Measurements from ENCODE around the gene UBAC2. TPM values are rescaled to one million over a fixed set of nuclear protein-coding genes. Genes with fewer than 3 reads are reported as not detected.

UBAC2 gene
- total and polyA plus RNA-seq, 10 donors, result 49.3 to 82.1 (median 66.2) TPM

DNA sequence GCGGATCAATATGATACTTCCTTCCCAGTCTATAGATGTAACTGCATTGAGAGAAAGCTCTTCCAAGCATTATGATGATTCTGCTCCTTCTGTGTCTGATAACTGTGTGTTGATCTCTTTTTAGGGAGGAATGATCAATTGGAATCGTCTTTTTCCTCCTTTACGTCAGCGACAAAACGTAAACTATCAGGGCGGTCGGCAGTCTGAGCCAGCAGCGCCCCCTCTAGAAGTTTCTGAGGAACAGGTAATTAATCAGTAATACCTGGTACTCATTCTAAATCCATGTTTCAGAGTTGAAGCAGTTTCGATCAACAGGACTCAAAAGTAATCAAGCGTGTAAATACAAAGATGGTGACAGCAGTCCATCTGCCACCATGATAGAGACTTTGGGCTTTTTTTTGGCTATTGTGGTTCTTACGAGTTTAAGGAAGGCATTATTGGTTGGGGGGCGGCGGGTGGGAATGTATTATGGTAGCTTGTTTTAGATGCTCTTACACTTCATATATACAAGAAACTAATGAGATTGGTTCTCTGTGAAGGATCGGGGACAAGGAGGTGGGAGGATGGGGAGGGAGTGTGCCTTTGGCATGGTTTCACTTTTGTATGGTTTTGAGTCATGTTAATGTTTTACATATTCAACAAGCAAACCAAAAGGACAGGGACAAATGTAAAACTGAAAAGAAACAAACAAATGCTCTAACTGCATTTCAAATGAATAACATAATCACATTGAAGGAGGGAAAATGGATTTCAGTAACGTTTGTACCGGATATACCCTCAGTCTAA lies 167.2 kb downstream of the UBAC2 start:
- WGBS, 5 donors, result 89 to 92% (median 91%) methylated on average over 16 of the region's 16 CpGs
- TF ChIP-seq, protein P1, sequence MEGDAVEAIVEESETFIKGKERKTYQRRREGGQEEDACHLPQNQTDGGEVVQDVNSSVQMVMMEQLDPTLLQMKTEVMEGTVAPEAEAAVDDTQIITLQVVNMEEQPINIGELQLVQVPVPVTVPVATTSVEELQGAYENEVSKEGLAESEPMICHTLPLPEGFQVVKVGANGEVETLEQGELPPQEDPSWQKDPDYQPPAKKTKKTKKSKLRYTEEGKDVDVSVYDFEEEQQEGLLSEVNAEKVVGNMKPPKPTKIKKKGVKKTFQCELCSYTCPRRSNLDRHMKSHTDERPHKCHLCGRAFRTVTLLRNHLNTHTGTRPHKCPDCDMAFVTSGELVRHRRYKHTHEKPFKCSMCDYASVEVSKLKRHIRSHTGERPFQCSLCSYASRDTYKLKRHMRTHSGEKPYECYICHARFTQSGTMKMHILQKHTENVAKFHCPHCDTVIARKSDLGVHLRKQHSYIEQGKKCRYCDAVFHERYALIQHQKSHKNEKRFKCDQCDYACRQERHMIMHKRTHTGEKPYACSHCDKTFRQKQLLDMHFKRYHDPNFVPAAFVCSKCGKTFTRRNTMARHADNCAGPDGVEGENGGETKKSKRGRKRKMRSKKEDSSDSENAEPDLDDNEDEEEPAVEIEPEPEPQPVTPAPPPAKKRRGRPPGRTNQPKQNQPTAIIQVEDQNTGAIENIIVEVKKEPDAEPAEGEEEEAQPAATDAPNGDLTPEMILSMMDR (IDR thresholded peaks at IDR 0.05 in 8 of 11, conservative IDR thresholded peaks at IDR 0.05 in 3 of 11), result no peak
- TF ChIP-seq POLR2A (IDR thresholded peaks at IDR 0.05), result no peak
- no peak for TF ChIP-seq POLR2AphosphoS5 (IDR thresholded peaks at IDR 0.05)
- H3K27ac ChIP-seq, result peak overlapping the region; percentile 22 to 66 (median 54)

DNA sequence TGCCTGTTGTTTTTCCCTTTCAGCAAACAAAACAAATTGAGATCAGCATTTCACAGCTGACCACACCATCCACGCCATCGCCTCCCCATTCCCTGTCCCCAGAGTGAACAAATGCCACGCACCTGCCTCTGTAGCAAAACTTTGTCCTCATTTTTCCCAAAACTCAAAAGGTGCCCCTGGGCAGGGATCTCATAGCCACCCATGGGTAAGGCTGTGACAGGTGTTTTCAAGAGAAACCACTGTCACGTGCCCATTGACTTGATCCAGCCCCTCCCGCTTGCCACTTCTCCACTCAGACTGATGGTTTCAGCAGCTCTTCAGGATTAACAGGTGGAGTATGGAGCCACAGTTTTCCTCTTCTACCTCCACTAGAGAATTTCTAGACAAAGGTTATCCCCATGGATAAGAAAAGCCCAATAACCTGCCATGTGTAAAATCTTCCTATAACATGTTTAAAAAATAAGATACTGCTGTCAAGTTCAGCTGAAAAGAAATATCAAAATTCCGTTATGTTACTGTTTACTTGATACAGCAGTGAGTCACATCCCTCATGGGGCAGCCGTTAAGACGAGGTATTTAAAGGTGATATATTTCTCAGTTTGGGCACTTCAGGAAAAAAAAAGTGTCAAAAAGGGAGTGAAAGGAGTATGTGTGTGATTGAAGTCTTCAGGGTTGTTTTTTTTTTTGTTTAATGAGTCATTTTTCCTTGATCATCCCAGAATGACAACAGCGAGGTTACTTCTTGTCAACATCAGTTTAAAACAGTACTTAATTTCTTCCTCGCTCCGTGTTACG lies 170.0 kb downstream of the UBAC2 start:
- Histone ChIP-seq H3K9me3 (no peaks in the 10 kb centered on the region), H3K4me1 (peaks cover 15 to 95% (median 64%) of the 10 kb centered on the region in 6 donors), H3K4me3 (no peak overlapping the region), H3K27ac (peak overlapping the region in 3 of 8 donors; percentile 19 to 31 (median 26)), H3K36me3 (peaks cover 0 to 58% (median 9%) of the 10 kb centered on the region in 6 donors), H3K27me3 (replicated peaks in 1 of 7) (no peaks in the 10 kb centered on the region)
- intact Hi-C loops (cut with DNase I; ENCODE audit: low total_unique reads), result no loop called here
- DNase-seq, result no peak
- no peak for TF ChIP-seq POLR2AphosphoS5 (IDR thresholded peaks at IDR 0.05)
- TF ChIP-seq POLR2A (IDR thresholded peaks at IDR 0.05), result no peak
- TF ChIP-seq, protein P1 (IDR thresholded peaks at IDR 0.05 in 8 of 11, conservative IDR thresholded peaks at IDR 0.05 in 3 of 11), result no peak
- WGBS, 5 donors, result 80 to 92% (median 84%) methylated on average over 12 of the region's 12 CpGs

More for the DNA sequence above, 167.2 kb downstream of the UBAC2 start:
- intact Hi-C loops (cut with DNase I; ENCODE audit: low total_unique reads), result no loop called here
- no peak overlapping the region for H3K4me3 ChIP-seq
- peaks cover 15 to 94% (median 58%) of the 10 kb centered on the region in 6 donors for H3K4me1 ChIP-seq
- peaks cover 0 to 50% (median 9%) of the 10 kb centered on the region in 6 donors for H3K36me3 ChIP-seq
- no peaks in the 10 kb centered on the region for H3K9me3 ChIP-seq
- H3K27me3 ChIP-seq (replicated peaks in 1 of 7), result no peaks in the 10 kb centered on the region
- DNase-seq, result no peak

DNA sequence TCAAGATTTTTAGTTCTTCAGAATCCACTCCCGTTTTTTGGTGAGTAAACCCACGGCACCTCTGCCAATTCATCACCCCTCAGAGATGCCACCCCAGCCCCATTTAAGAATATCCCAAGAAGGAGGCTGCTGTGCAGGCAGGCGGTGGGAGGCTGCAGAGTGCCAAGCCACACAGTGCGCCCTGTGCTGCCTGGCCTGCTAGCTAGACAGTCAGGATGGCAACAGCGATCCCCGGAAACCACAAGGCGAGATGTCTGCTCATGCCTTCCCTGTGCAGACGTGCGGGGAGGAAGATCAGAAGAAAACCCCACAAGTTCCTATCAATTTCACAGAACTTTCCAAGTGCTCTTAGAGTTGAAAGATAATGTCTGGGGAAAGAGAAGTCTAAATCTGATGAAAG lies 171.3 kb downstream of the UBAC2 start:
- no peak for DNase-seq
- 67 to 84% (median 78%) methylated on average over 9 of the region's 9 CpGs for WGBS, 5 donors
- Histone ChIP-seq H3K36me3 (peaks cover 0 to 61% (median 9%) of the 10 kb centered on the region in 6 donors), H3K27ac (peak overlapping the region in 7 of 8 donors; percentile 2 to 88 (median 23)), H3K9me3 (no peaks in the 10 kb centered on the region), H3K4me3 (no peak overlapping the region), H3K27me3 (replicated peaks in 1 of 7) (no peaks in the 10 kb centered on the region), H3K4me1 (peaks cover 14 to 95% (median 64%) of the 10 kb centered on the region in 6 donors)
- TF ChIP-seq POLR2A (IDR thresholded peaks at IDR 0.05) (no peak), POLR2AphosphoS5 (IDR thresholded peaks at IDR 0.05) (peak; percentile 9 to 51 (median 44))
- TF ChIP-seq, protein P1 (IDR thresholded peaks at IDR 0.05 in 8 of 11, conservative IDR thresholded peaks at IDR 0.05 in 3 of 11), result no peak
- intact Hi-C loops (cut with DNase I; ENCODE audit: low total_unique reads), result no loop called here

Measured in spleen (tissue), 11 donors.